Left renal pelvis (tissue), 4 donors: ENCODE results near the gene MFGE8. TPM values are rescaled to one million over a fixed set of nuclear protein-coding genes. Genes with fewer than 3 reads are reported as not detected.
"Not testable (repeated sequence)": the region's sequence is repeated elsewhere in the genome, so short reads cannot be mapped to it uniquely, and the experiment has no call there.

Experiments used
- DNase-seq, 4 donors: peaks; one replicate each; pipeline ENCODE4 v3.0.0-alpha.2; 2013; ENCODE audit warnings: low read depth in 4 of 4, low spot score in 3 of 4
- polyA plus RNA-seq, 4 donors: library from polyadenylated mRNA; unstranded; fragments of 120-200 nt; gene quantifications; one replicate each; pipeline ENCODE4 v1.2.1, GENCODE V29; 2013; ENCODE audit not compliant: insufficient read length in 4 of 4

The MFGE8 gene
- polyA plus RNA-seq: 100 to 1,000 TPM in 3 of 4 donors, 10 to 100 TPM in 1; 95.4 to 267 (median 137) TPM

GRCh38 chr15:88913017-88913849, at the start of gene MFGE8:
MFGE8 (minus strand) TSS chr15:88913379; CDS start chr15:88913319, 60 bp downstream.
- DNase-seq: no peak

GRCh38 chr15:88959445-88959844, 46.3 kb upstream of the MFGE8 start:
- DNase-seq: no peak

GRCh38 chr15:88956906-88957305, 43.7 kb upstream of the MFGE8 start:
- no peak for DNase-seq

- DNase-seq: no peak
Observed at GRCh38 chr15:88956263-88956662, 43.1 kb upstream of the MFGE8 start.

GRCh38 chr15:88954431-88955277, 41.5 kb upstream of the MFGE8 start:
- DNase-seq: no peak

- no peak for DNase-seq
Observed at GRCh38 chr15:88950600-88951160, 37.5 kb upstream of the MFGE8 start.

GRCh38 chr15:88949734-88950400, 36.7 kb upstream of the MFGE8 start:
- DNase-seq: no peak

GRCh38 chr15:88940110-88940675, 27.0 kb upstream of the MFGE8 start:
- DNase-seq: no peak

- DNase-seq: no peak
Observed at GRCh38 chr15:88939486-88939806, 26.3 kb upstream of the MFGE8 start.

- no peak for DNase-seq
Observed at GRCh38 chr15:88938802-88939485, 25.8 kb upstream of the MFGE8 start.

- DNase-seq: not testable (repeated sequence)
Observed at GRCh38 chr15:88934449-88934848, 21.3 kb upstream of the MFGE8 start.

GRCh38 chr15:88932875-88933330, 19.7 kb upstream of the MFGE8 start:
- DNase-seq: no peak

- no peak for DNase-seq
Observed at GRCh38 chr15:88932271-88932874, 19.2 kb upstream of the MFGE8 start.

GRCh38 chr15:88930579-88930978, 17.4 kb upstream of the MFGE8 start:
- DNase-seq: no peak

- not testable (repeated sequence) for DNase-seq
Observed at GRCh38 chr15:88929358-88930098, 16.3 kb upstream of the MFGE8 start.

GRCh38 chr15:88928192-88928591, 15.0 kb upstream of the MFGE8 start:
- DNase-seq: not testable (repeated sequence)

- not testable (repeated sequence) for DNase-seq
Observed at GRCh38 chr15:88925648-88926047, 12.5 kb upstream of the MFGE8 start.

GRCh38 chr15:88920892-88921435, 7.8 kb upstream of the MFGE8 start:
- not testable (repeated sequence) for DNase-seq
